ENCODE results near the gene TAS2R60. TPM values are rescaled to one million over a fixed set of nuclear protein-coding genes. Genes with fewer than 3 reads are reported as not detected.
"Not testable (repeated sequence)": the region's sequence is repeated elsewhere in the genome, so short reads cannot be mapped to it uniquely, and the experiment has no call there.

The TAS2R60 gene, protein sequence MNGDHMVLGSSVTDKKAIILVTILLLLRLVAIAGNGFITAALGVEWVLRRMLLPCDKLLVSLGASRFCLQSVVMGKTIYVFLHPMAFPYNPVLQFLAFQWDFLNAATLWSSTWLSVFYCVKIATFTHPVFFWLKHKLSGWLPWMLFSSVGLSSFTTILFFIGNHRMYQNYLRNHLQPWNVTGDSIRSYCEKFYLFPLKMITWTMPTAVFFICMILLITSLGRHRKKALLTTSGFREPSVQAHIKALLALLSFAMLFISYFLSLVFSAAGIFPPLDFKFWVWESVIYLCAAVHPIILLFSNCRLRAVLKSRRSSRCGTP
- polyA plus RNA-seq (ENCODE audit: insufficient read length in 3 of 3), result not detected

DNA sequence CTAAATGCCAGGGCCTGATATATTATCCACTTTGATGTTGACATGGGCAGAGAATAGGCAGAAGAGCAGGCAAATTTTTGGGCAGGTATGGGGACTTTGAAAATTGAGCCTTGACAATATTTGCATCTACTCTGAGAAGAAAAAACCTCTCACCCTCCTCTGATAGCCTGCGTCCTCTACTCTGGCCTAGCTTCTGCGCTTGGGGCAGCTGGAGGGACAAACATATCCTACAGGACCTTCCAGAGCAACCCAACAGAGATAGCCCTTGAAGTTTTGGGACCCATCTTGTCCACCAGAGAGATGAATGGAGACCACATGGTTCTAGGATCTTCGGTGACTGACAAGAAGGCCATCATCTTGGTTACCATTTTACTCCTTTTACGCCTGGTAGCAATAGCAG is at the start of gene TAS2R60:
TAS2R60 (plus strand) TSS at position 301 of the 400 bp plus-strand sequence; CDS start at position 301, 0 bp downstream.
- no peak for DNase-seq (ENCODE audit: low read depth in 3 of 3, low spot score in 2 of 3)

DNA sequence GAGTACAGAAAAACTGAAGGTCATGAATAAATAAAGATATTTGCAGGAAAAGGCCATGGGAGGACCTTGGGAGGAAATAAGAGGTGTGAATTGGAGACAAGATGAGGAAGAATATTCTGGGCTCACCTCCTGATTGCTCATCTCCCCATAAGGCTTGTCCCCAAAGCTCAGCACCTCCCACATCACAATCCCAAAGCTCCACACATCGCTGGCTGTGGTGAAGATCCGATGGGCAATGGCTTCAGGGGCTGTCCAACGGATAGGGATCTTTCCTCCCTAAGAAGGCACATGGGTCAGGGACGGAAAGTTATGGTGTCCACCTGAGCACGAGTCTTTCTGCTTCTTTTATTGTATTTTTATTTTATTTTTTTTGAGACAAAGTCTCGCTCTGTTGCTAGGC is 49.2 kb upstream of the TAS2R60 start:
- no peak for DNase-seq (ENCODE audit: low read depth in 3 of 3, low spot score in 2 of 3)

DNA sequence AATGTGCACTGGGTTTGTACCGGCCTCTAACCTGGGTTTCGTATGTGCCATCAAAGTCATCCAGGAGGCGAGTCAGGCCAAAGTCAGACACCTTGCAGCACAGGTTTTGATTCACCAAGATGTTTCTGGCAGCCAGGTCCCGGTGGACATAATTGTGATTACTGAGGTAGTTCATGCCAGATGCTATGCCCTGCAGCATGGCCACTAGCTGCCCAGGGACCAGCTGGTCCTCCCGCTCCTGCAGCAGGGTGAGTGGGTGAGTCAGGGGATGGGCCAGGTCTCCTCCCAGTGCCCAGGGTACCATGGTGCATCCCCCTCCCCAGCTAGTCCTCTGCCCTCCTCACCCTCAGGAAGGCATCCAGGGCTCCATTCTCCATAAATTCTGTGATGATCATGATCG is 48.5 kb upstream of the TAS2R60 start:
- DNase-seq (ENCODE audit: low read depth in 3 of 3, low spot score in 2 of 3), result no peak

DNA sequence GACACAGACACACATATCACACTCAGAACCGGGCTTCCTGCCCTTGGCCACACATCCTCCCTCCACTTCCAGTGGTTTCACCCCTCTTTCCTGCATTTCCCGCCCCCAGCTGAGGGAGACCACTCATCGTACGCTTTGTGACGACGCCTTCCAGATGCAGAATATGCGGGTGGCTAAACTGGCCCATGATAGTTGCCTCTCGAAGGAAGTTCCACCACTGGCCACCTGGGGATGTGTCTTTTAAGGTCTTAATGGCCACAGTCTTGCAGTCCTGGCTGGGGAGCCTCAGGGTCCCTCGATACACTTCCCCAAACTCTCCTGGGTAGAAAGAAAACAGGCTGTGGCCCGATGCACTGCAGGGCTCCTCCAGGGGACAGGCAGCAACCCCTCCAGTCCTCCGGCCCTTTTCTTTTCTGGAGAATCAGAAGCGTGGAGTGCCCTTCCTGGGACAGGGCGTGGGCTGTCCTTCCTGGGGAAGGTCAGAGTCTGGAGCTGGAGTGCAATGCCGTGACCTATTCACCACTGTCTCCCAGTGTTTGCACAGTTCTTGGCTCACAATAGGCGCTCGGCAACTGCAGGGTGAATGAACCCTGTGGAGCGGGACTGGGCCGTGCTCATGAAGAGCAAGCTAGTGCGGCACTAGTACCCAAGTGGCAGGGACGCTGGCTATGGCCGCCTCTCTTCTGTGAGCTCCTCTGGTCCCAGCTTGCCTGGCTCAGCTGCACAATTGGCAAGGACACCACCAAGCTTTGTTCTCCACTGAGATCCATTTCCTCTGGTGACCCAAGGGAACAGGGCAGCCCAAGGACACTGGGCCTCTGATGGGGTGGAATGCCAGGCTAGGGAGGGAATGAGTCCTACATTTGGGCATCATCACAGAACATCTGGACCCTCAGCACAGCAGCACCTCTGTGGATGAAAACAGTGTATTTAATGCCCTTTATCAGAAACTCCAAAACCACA is 47.8 kb upstream of the TAS2R60 start:
- no peak for DNase-seq (ENCODE audit: low read depth in 3 of 3, low spot score in 2 of 3)

DNA sequence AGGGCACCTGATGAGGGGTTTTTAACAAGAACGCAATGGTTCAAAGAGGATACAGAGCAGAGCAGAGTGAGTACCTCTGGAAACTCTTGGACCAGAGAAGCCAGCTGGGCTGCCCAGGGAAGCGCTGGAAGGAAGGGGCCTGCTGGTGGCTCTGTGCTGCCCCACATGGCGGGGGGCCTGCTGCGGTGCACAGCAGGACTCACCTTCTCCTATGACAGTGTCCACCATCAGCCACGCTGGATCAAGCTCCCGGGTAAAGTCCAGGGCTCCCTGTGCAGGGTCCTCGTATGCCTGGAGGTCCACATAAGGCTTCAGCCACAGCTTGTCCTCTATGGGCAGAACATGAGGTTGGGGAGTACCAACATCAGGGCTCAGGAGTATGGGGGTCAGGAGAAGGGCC is 47.1 kb upstream of the TAS2R60 start:
- DNase-seq (ENCODE audit: low read depth in 3 of 3, low spot score in 2 of 3), result no peak

DNA sequence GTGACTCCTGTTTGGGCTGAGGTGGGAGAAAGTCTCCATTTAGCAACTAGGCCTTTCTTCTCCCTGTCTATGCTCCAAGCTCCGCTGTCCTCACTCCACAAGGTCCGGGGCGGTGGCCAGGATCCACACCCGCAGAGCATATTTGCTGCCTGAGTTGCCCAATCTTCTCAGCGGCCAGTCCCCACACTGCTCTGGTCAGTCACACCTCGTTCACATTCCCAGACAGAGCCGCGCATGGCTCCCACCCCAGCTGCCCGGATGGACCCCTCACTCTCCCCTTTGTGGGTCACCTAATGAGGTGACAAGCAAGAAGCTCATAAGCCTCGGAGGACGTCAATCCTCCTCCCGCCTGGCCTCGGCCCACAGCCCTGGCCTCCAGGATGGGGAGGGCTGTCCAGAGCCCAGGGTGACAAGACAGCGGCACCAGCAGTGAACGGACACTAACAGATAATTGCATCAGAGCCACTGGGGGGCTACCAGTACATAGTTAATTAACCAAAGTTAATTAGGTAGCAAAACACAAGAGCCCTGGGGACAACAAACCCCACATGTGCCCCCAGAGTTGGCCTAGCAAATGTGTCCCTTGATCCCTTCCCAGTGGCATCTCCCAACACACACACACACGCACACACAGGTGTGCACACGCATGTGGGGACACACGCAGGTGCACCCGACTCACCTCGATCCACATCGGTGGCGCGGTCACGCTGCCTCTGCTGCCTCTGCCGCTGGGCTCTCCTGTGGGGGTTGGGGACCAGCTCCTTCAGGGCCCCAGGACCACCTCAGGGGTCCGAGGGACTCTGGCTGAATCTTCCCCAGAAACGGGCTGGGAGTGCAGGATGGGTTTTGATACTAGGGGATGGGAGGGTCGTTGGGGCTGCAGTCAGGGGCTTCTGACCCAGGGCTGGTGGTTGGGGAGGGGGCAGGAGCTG is 46.4 kb upstream of the TAS2R60 start:
- DNase-seq (ENCODE audit: low read depth in 3 of 3, low spot score in 2 of 3), result no peak

DNA sequence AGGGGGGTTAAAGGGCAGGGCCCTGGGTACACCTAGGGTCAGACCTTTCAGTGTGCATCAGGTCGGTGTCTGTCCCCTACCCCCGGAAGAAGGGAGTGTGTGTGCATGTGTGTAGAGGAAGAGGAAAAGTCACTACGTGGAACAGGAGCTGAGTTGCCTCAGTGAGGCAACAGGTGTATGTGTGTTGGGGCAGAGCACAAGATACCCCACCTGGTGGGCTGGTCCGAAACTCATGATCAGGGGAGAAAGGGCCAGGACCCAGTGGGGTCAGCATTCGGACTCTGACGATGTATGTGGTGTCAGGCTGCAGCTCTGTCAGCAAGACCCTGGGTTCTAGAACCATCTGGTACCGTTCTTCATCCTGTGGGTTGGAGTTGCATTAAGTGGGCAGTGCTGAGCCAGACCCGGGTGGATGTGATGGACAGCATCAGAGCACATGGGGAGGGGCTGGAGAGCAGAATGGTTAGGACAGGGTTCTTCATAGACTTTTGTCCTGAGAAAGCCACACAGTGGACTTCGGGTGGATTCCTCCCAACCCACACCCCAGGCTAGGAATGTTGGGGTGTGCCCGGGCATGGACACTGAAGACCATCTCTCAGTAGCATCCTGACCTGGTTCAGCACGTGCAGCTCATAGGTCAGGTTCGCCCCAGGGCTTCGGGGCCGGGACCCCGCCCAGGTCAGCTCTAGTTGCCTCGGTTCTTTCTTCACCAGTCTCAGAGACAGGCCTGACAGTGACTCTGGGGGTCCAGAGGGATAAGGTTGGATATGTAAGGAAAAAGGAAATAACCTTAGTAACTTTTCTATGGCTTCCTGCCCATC is 45.3 kb upstream of the TAS2R60 start:
- no peak for DNase-seq (ENCODE audit: low read depth in 3 of 3, low spot score in 2 of 3)

DNA sequence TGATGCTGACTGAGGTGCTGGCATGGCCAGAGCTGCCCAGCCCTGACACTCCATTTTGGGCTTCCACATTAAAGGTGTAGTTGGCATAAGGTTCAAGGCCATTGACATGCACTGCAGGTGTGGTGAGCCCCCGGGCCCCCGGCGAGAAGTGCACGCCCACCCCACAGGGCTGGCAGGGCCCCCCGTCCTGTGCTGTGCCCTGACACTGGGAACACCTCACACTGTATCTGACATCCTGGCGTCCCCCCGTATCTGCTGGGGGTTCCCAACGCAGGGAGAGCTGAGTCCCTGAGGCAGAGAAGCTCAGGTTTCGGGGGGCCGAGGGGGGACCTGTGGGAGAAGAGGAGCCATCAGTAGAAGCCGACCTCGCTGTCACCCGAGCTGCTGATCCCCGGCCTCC is 44.6 kb upstream of the TAS2R60 start:
- no peak for DNase-seq (ENCODE audit: low read depth in 3 of 3, low spot score in 2 of 3)

DNA sequence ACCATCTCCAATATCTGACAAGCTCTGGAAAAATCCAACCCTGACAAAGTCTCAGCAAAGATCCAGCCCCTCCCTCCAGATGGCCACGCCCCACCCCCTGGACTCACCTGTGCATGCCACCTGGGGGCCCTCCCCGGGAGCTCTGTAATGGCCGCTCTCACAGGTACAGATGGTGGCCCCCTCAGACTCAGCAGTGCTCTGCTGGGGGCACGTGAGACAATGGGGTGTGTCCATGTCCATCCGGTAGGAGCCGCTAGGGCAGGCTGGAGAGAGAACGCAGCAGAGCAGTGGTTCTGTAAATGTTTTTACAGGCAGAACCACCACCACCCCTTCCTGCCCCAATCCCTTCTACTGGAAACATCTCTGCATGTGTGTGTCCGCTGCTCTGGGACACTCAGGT is 44.1 kb upstream of the TAS2R60 start:
- no peak for DNase-seq (ENCODE audit: low read depth in 3 of 3, low spot score in 2 of 3)

DNA sequence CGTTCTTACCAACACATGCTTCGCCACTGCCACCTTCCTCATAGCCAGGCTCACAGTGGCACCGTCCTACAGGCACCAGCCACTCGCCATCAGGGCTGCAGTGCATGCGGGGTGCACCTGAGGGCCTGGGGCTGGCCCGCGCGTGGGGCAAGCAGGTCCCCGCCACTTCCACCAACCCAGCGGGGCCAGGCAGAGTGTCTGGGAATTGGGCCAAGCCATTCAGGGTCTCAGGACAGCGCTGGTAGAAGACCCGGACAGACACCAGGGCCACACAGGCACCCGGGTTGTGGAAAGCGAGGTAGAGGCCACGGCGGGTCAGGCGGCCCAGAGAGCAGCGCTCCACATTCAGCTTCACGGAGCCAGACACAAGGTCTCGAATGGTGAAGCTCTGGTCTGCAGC is 43.6 kb upstream of the TAS2R60 start:
- DNase-seq (ENCODE audit: low read depth in 3 of 3, low spot score in 2 of 3), result no peak

DNA sequence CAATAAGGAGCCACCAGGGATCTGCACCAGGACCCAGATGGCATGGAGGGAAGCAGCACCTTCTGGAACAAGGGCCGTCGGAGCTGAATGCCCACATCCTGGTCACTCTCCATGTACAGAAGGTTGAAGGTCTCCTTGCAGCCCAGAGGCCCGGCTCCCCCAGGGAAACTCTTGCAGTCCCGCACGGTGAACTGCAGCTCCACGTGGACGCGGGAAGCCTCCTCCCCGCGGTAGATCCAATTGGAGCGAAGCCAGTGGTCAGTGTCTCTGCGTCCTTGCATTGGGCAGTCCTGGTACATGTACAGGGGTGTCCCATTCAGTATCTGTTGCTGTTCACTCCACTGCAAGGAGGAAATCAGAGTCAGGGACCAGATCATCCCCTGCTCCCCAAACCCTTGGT is 42.0 kb upstream of the TAS2R60 start:
- DNase-seq (ENCODE audit: low read depth in 3 of 3, low spot score in 2 of 3), result no peak

DNA sequence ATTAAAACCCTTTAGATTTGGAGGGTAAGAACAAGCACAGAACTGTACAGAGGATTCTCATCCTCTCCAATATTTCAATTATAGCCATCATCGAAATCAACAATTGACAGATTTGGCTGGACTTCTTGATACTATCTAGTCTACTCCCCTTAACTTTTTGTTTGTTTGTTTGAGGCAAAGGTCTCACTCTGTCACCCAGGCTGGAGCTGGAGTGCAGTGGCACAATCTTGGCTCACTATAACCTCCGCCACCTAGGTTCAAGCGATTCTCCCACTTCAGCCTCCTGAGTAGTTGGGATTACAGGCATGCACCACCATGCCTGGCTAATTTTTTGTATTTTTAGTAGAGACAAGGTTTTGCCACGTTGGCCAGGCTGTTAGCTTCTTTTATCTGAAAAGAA is 41.0 kb upstream of the TAS2R60 start:
- DNase-seq (ENCODE audit: low read depth in 3 of 3, low spot score in 2 of 3), result not testable (repeated sequence)

DNA sequence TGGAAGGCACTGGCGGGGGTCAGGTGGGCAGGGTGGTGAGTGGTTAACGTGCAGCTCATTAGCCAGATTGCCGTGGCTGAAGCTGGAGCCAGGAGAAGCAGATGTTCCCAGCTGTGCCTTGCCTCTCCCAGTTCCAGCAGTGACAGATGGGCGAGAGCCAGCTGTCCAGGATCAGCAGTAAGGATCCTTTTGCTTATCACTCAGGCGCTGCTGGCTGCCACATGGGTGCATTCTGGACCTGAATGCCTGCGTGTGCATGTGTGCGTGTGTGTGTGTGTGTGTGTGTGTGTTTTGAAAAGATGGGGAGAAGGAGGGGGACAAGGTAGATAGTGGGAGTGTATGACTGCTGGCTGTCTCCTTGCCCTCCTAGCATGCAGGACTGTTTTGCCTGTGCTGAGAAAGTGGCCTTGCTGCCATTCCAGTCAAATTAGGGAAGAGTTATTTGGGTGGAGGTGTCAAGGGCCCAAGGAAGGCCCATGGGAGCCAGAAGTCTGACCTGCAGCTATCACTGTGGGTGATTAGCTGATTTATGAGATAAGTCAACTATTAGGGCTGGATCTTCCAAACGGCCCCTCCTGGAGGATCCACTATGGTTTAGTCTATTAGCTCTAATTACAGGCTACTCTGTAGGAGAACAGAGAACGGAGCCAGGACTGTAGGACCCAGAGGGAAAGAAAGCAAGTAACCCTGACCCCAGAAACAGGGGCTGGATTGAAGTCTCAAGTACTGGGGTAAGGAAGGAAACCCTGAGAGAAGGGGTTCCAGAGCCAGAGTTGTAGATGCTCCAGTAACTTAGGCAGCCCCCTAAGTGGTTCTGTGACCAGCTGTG is 37.9 kb upstream of the TAS2R60 start:
- DNase-seq (ENCODE audit: low read depth in 3 of 3, low spot score in 2 of 3), result no peak

DNA sequence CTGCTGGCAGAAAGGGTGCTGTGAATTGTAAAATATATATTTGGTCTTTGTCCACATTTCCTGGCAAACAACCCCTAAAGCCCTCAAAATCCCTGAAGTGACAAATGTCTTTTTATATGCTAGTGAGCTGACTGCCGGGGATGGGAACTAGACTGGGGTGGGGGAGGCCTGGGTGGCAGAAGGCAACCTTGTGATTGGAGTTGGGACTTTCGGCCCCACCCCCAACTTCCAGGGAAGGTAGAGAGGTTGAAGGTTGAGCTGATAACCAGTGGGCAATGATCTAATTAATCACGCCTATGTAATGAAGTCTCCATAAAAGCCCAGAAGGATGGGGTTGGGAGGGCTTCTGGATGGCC is 37.3 kb upstream of the TAS2R60 start:
- no peak for DNase-seq (ENCODE audit: low read depth in 3 of 3, low spot score in 2 of 3)

DNA sequence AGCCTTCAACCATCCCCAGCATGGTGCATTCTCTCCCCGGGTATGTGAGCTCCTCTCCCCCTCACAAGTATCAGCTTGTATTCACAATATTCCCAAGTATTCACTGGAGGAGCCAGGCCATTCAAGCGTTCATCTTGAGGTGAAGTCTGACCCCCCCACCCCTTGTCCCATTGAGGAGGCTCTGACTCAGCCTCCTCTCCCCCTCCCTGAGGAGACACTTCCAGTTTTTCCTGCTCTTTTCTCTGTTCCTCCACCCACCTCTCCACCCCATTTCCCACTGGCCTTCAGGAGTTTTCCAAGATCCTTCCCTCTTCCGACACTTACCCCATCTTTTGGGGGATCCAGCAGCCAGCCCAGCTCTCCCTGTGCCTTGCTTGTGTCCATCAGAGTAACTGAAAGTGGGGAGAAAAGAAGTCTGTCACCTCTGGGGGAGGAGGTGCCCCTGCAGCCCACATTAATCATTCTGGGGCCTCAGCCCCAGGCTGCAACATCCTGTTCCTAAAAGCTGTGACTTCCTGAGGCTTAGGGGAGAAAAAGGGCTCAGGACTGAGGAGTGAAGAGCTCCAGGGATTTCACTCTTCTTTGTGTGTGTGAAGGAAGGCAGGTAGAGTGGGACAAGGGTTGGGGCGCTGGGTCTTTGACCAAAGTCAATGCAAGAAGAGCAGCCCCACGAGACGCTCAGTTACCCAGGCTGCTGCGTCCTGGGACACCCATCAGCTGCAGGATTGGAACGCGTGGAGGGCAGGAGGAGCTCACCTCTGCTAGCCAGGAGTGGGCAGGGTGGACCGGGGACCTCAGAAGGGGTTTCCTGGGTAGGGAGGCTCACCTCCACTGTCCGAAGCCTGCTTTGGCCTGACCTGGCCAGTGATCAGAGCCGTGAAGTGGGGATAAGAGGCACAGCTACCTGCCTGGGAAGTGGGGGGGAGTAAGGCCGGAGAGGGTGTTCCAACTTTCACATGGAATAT is 35.7 kb upstream of the TAS2R60 start:
- no peak for DNase-seq (ENCODE audit: low read depth in 3 of 3, low spot score in 2 of 3)

DNA sequence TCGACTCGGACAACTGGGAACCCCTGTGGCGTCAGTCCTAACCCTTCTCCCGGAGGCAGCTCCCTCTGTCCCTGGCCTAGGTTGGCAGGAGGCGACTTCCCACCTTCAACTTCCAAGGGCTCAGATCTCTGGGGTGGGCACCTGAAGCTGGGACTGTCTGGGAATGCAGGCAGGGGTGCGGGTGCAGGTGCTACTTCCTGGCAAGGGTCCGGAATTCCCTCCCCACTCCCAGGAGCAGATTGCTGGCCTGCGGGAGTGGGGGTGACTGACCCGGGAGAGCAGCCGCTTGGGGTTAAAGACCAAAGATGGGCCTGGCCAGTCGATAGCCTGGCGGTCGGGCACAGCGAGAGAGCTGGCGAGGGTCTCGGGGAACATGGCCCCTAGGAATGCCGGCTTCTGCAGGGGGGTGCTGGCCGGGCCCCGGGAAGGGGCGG is 35.0 kb upstream of the TAS2R60 start:
- DNase-seq (ENCODE audit: low read depth in 3 of 3, low spot score in 2 of 3), result no peak

DNA sequence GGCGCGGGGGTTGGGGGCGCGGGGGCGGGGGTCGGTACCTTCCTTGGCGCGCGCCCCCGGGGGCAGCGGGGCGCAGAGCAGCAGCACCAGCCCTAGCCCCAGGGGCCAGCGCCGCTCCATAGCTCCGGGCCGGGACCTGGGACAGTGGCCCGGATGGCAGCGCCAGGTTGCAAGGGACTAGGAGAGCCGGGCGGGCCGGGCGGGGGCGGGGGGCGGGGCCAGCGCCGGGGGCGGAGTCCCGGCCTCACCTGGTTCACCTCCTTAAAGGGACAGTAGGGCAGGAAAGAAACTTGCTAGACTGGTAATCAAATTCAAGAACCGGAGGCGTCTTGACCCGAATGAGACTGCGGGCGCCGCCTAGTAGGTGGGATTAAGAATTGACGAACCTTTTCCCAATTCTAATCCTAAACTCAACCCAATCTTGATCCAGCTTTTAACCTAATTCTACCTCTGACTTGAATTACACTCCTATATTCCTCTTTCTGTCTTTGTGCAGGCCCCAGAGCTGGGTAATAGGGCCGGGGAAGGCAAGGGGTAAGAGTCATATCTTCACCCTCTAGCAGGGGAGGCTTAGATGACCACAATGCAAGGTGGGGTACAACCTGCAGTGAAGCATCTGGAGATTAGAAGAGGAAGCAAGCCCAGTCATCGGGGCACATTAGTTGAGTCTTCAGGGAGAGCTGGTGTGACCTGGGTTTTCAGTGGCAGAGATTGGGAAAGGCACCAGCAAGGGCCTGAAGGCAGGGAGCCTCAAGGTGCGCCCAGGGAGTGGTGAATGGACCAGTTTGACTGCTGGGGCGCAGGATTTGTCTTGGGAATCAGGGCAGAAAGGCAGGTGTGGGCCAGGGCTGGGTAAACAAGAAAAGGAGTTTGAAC is 34.3 kb upstream of the TAS2R60 start, which contains the start of gene EPHA1:
EPHA1 (minus strand) TSS at position 171 of the 876 bp plus-strand sequence; CDS start at position 120, 51 bp downstream.
- DNase-seq (ENCODE audit: low read depth in 3 of 3, low spot score in 2 of 3), result no peak
